Liver (tissue), 3 donors: ENCODE results near the gene APPBP2.
A peak's percentile ranks its signal among the peaks of the same experiment; 100 is the strongest.

Experiments used
- CTCF ChIP-seq: fragments of 150-350 bp; IDR thresholded peaks from 2 replicates; pipeline ENCODE4 v1.5.1; 2017; ENCODE audit warnings: improper control_type of control experiment, low read depth, low read length; ENCODE audit not compliant: missing input control
- RXRA ChIP-seq, 2 donors: IDR thresholded peaks; 2 replicates each; pipeline ENCODE4 v1.6.1; 2017 to 2018; ENCODE audit warnings: antibody characterized with exemption in 2 of 2, mild to moderate bottlenecking in 1 of 2
- SP1 ChIP-seq: IDR thresholded peaks from 2 replicates; pipeline ENCODE4 v1.6.1; 2018; ENCODE audit warnings: antibody characterized with exemption, mild to moderate bottlenecking
- TF ChIP-seq, protein P1 (sequence below): IDR thresholded peaks from 2 replicates; pipeline ENCODE4 v1.6.1; 2016; ENCODE audit warnings: antibody characterized with exemption
- TF ChIP-seq, protein P2 (sequence below): IDR thresholded peaks from 2 replicates; pipeline ENCODE4 v1.6.1; 2016; ENCODE audit warnings: antibody characterized with exemption, mild to moderate bottlenecking
- donor health status: healthy.
- donor health status: healthy.

DNA sequence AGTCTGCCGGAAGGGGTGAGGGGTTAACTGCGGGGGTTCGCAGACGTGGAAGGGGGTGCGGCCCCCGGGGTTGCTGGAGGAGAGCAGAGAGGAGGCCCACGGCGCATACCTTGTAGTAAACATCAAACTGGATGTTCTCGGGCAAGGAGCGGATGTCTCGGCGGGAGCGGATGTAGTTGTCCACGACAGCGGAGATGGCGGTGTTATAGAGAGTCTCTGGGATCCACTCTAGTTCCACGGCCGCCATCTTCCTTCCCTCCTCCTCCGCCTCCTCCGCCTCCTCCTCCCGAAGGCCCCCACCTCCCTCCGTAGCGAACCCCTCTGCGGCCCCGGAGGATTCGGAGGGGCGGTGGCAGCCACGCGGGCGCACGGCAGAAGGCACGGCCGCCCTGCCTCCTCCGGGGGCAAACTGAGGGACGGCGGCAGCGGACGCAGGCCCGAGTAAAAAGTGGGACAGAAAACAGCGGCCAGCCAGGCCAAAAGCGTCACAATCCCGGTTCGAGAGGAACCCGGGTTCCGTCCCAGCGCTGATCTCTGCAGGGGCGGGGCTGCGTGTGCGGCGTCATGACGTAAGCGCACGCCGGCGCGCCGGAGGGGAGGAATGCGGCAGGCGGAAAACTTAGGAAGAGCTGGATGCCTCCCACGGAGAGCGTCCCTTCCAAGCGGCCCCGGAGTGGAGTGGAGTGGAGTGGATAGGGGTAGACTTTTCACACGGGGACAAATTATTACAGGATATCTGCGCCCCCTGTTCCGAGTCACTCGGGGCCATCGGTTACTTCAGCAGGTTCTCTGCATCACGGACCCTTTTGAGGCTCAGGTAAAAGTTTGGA is at the start of gene APPBP2:
- TF ChIP-seq CTCF, result no peak
- TF ChIP-seq, protein P1, sequence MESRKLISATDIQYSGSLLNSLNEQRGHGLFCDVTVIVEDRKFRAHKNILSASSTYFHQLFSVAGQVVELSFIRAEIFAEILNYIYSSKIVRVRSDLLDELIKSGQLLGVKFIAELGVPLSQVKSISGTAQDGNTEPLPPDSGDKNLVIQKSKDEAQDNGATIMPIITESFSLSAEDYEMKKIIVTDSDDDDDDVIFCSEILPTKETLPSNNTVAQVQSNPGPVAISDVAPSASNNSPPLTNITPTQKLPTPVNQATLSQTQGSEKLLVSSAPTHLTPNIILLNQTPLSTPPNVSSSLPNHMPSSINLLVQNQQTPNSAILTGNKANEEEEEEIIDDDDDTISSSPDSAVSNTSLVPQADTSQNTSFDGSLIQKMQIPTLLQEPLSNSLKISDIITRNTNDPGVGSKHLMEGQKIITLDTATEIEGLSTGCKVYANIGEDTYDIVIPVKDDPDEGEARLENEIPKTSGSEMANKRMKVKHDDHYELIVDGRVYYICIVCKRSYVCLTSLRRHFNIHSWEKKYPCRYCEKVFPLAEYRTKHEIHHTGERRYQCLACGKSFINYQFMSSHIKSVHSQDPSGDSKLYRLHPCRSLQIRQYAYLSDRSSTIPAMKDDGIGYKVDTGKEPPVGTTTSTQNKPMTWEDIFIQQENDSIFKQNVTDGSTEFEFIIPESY, result no peak
- TF ChIP-seq, protein P2, sequence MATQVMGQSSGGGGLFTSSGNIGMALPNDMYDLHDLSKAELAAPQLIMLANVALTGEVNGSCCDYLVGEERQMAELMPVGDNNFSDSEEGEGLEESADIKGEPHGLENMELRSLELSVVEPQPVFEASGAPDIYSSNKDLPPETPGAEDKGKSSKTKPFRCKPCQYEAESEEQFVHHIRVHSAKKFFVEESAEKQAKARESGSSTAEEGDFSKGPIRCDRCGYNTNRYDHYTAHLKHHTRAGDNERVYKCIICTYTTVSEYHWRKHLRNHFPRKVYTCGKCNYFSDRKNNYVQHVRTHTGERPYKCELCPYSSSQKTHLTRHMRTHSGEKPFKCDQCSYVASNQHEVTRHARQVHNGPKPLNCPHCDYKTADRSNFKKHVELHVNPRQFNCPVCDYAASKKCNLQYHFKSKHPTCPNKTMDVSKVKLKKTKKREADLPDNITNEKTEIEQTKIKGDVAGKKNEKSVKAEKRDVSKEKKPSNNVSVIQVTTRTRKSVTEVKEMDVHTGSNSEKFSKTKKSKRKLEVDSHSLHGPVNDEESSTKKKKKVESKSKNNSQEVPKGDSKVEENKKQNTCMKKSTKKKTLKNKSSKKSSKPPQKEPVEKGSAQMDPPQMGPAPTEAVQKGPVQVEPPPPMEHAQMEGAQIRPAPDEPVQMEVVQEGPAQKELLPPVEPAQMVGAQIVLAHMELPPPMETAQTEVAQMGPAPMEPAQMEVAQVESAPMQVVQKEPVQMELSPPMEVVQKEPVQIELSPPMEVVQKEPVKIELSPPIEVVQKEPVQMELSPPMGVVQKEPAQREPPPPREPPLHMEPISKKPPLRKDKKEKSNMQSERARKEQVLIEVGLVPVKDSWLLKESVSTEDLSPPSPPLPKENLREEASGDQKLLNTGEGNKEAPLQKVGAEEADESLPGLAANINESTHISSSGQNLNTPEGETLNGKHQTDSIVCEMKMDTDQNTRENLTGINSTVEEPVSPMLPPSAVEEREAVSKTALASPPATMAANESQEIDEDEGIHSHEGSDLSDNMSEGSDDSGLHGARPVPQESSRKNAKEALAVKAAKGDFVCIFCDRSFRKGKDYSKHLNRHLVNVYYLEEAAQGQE, result peak; percentile 70
- peak; percentile 9 to 38 for TF ChIP-seq RXRA (IDR thresholded peaks at IDR 0.05)
- TF ChIP-seq SP1, result peak; percentile 53
